Endodermal cell (in vitro differentiated cells): Measurements from ENCODE around the gene SLC22A1. TPM values are rescaled to one million over a fixed set of nuclear protein-coding genes. Genes with fewer than 3 reads are reported as not detected.
"Not testable (repeated sequence)": the region's sequence is repeated elsewhere in the genome, so short reads cannot be mapped to it uniquely, and the experiment has no call there.

Experiments used
- DNase-seq: peaks from one replicate; pipeline ENCODE4 v3.0.0-alpha.2; 2017
- H3K27ac ChIP-seq: 2 replicates; pipeline ENCODE4 v1.5.1; 2013; ENCODE audit warnings: mild to moderate bottlenecking, low read depth, low read length, moderate library complexity
- H3K27me3 ChIP-seq: 2 replicates; pipeline ENCODE4 v1.6.1; 2013; ENCODE audit warnings: mild to moderate bottlenecking, low read length, moderate library complexity; ENCODE audit not compliant: insufficient read depth, control insufficient read depth, poor library complexity, severe bottlenecking
- H3K36me3 ChIP-seq: 2 replicates; pipeline ENCODE4 v1.7.0; 2013; ENCODE audit warnings: mild to moderate bottlenecking, low read length, moderate library complexity; ENCODE audit not compliant: control insufficient read depth, insufficient read depth
- H3K4me1 ChIP-seq: one replicate; pipeline ENCODE4 v1.7.0; 2013; ENCODE audit warnings: low read length; ENCODE audit not compliant: control insufficient read depth, insufficient read depth
- H3K4me3 ChIP-seq: 2 replicates; pipeline ENCODE4 v1.5.1; 2013; ENCODE audit warnings: mild to moderate bottlenecking, low read length, moderate library complexity
- H3K9ac ChIP-seq: 2 replicates; pipeline ENCODE4 v1.6.1; 2013; ENCODE audit warnings: mild to moderate bottlenecking, low read length, moderate library complexity; ENCODE audit not compliant: poor library complexity, severe bottlenecking; ENCODE audit errors: extremely low read depth
- H3K9me3 ChIP-seq: 2 replicates; pipeline ENCODE4 v1.6.1; 2013; ENCODE audit warnings: mild to moderate bottlenecking, low read length, moderate library complexity; ENCODE audit not compliant: control insufficient read depth
- H3K27ac Mint-ChIP-seq: 2 replicates; pipeline ENCODE4 v1.8.0; 2020; ENCODE audit warnings: mixed read lengths
- H3K27me3 Mint-ChIP-seq: 2 replicates; pipeline ENCODE4 v1.8.0; 2021; ENCODE audit warnings: mild to moderate bottlenecking, mixed read lengths; ENCODE audit not compliant: insufficient read depth
- H3K36me3 Mint-ChIP-seq: 2 replicates; pipeline ENCODE4 v1.8.0; 2020; ENCODE audit warnings: low read depth, mixed read lengths
- H3K4me1 Mint-ChIP-seq: 2 replicates; pipeline ENCODE4 v1.8.0; 2020; ENCODE audit warnings: mixed read lengths
- H3K4me3 Mint-ChIP-seq: 2 replicates; pipeline ENCODE4 v1.8.0; 2020; ENCODE audit warnings: mild to moderate bottlenecking, moderate library complexity, mixed read lengths
- H3K9me3 Mint-ChIP-seq: 2 replicates; pipeline ENCODE4 v1.8.0; 2020; ENCODE audit warnings: mild to moderate bottlenecking, mixed read lengths
- WGBS, 2 experiments: methylation state at CpG; one replicate each; pipeline versions ENCODE4 v1.1.5 to v1.1.7; 2013; ENCODE audit warnings: missing lambda C conversion rate in 2 of 2, mixed read lengths in 1 of 2; ENCODE audit not compliant: insufficient coverage in 1 of 2, insufficient read length in 1 of 2; 5-methylcytosine and 5-hydroxymethylcytosine counted together
- total RNA-seq, 2 donors: library from RNA; stranded (reverse); fragmentation: NEBNext Ultra II Directional in 1 of 2; extraction: Animal tissue kit (Norgen Biotek cat#: 25700) in 1 of 2; gene quantifications; 2 replicates in 1 of 2; 3 replicates in 1 of 2; pipeline ENCODE4 v1.2.1, GENCODE V29; 2021
- TF ChIP-seq, protein P1 (sequence below): fragments of 200-600 bp; sonication (generic); conservative IDR thresholded peaks from 2 replicates; pipeline ENCODE4 v1.5.0; 2021; ENCODE audit warnings: antibody characterized with exemption, mild to moderate bottlenecking

SLC22A1 gene
- total RNA-seq, 2 donors from 2014 or later = 1.0 TPM; not detected in 1

DNA sequence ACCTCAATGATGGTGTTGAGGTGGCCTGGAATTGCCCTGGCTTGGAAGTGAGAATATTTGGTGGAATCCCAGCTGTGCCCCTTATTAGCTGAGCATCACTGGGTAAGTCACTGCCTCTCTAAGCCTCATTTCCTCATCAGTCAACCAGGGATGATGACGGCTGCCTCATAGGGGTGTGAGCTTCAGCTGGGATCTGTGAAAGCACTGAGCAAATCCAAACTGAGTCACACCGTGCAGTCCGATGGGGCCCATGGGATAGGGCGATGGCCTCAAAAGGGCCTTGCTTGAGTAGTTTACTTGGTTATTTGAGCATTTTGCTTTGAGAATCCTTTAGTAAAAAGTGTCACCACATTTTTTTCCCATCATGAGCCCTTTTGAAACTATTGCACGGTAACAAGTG lies 1.1 kb downstream of the SLC22A1 start:
- TF ChIP-seq, protein P1, sequence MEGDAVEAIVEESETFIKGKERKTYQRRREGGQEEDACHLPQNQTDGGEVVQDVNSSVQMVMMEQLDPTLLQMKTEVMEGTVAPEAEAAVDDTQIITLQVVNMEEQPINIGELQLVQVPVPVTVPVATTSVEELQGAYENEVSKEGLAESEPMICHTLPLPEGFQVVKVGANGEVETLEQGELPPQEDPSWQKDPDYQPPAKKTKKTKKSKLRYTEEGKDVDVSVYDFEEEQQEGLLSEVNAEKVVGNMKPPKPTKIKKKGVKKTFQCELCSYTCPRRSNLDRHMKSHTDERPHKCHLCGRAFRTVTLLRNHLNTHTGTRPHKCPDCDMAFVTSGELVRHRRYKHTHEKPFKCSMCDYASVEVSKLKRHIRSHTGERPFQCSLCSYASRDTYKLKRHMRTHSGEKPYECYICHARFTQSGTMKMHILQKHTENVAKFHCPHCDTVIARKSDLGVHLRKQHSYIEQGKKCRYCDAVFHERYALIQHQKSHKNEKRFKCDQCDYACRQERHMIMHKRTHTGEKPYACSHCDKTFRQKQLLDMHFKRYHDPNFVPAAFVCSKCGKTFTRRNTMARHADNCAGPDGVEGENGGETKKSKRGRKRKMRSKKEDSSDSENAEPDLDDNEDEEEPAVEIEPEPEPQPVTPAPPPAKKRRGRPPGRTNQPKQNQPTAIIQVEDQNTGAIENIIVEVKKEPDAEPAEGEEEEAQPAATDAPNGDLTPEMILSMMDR = no peak

DNA sequence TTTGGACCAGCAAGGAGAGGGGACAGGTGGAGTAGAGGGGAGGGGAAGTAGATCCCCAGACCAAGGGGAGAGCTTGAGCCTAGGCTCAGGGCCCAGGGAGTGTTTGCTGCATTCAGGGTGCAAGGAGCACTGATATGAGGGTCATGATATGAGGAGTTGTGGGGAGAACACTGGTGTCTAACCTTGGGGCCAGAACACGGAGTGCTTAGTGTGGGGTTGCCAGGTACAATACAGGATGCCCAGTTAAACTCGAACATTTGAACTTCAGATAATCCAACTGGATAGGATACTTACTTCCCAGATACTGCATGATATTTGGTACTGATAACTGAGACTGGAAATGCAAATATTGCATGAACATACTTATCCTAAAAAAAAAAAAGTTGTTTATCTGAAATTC lies 2.4 kb downstream of the SLC22A1 start:
- H3K27ac ChIP-seq = no peak overlapping the region
- no peaks in the 10 kb centered on the region for H3K4me1 Mint-ChIP-seq
- H3K9ac ChIP-seq = no peak overlapping the region
- DNase-seq = no peak
- no peaks in the 10 kb centered on the region for H3K27me3 ChIP-seq
- H3K4me3 ChIP-seq = no peak overlapping the region
- peaks cover 19% of the 10 kb centered on the region for H3K27me3 Mint-ChIP-seq
- H3K9me3 Mint-ChIP-seq = no peaks in the 10 kb centered on the region
- H3K4me1 ChIP-seq = no peaks in the 10 kb centered on the region
- H3K27ac Mint-ChIP-seq = no peak overlapping the region
- peaks cover 2% of the 10 kb centered on the region for H3K36me3 ChIP-seq
- WGBS, 2 experiments = 95 to 100% methylated on average over 1 to 2 of the region's 2 CpGs
- TF ChIP-seq, protein P1 = no peak
- no peak overlapping the region for H3K4me3 Mint-ChIP-seq
- H3K36me3 Mint-ChIP-seq = peaks cover 12% of the 10 kb centered on the region
- no peaks in the 10 kb centered on the region for H3K9me3 ChIP-seq

More for the DNA sequence above, 1.1 kb downstream of the SLC22A1 start:
- Mint-ChIP-seq H3K27ac (no peak overlapping the region), H3K4me1 (no peaks in the 10 kb centered on the region), H3K4me3 (no peak overlapping the region), H3K36me3 (peaks cover 18% of the 10 kb centered on the region), H3K9me3 (peaks cover 2% of the 10 kb centered on the region), H3K27me3 (peaks cover 7% of the 10 kb centered on the region)
- H3K9ac ChIP-seq = no peak overlapping the region
- H3K4me1 ChIP-seq = no peaks in the 10 kb centered on the region
- no peak overlapping the region for H3K27ac ChIP-seq
- 88 to 93% methylated on average over 2 to 5 of the region's 5 CpGs for WGBS, 2 experiments
- no peak overlapping the region for H3K4me3 ChIP-seq
- peaks cover 5% of the 10 kb centered on the region for H3K9me3 ChIP-seq
- H3K36me3 ChIP-seq = peaks cover 5% of the 10 kb centered on the region
- H3K27me3 ChIP-seq = no peaks in the 10 kb centered on the region
- DNase-seq = peak; percentile 10

DNA sequence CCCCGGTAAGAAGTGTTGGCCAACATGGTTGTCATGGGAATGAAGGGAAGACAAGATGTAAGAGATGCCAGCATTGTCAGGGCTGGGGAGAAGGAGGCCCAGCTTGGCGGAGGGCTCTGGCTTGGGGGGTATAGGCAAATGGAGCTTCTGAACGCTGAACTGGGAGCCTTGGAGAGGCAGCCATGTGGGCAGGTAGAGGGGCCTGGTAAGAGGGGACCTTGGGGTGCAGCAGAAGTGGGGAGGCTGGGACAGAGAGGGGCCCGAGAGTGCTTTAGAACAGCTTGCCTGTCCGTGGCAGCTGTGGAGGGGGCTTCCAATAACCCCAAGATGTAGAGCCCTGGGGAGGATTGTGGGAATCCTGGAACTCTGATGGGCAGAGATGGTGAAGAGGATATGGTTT lies 3.0 kb downstream of the SLC22A1 start:
- WGBS, 2 experiments = 87 to 100% methylated on average over 2 to 5 of the region's 5 CpGs
- Mint-ChIP-seq H3K27me3 (peaks cover 25% of the 10 kb centered on the region), H3K36me3 (peaks cover 9% of the 10 kb centered on the region), H3K4me1 (no peaks in the 10 kb centered on the region), H3K4me3 (no peak overlapping the region), H3K27ac (no peak overlapping the region), H3K9me3 (no peaks in the 10 kb centered on the region)
- Histone ChIP-seq H3K4me3 (no peak overlapping the region), H3K27me3 (no peaks in the 10 kb centered on the region), H3K9ac (no peak overlapping the region), H3K4me1 (no peaks in the 10 kb centered on the region), H3K36me3 (no peaks in the 10 kb centered on the region), H3K27ac (no peak overlapping the region), H3K9me3 (no peaks in the 10 kb centered on the region)
- DNase-seq = peak; percentile 17
- TF ChIP-seq, protein P1 = no peak

DNA sequence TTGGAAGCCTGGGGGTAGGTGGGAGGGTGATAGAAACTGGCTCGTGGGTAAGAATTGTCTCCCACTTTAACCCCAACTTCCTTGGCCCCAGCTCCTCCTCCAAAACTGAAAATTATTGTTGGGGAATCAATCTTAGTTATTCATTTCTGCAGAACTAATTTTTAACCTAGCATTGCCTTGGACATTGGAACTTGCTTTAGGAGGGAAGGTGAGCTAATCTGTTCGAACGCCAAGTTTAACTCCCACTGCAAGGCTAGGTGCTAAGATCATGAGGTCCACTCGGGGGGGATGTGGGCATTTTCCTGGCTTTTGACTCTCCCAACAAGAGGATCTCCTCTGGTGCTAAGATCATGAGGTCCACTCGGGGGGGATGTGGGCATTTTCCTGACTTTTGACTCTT lies 3.5 kb downstream of the SLC22A1 start:
- not testable (repeated sequence) for H3K9ac ChIP-seq, H3K4me3 ChIP-seq, DNase-seq, H3K4me3 Mint-ChIP-seq, H3K36me3 ChIP-seq, H3K36me3 Mint-ChIP-seq, H3K27me3 ChIP-seq, H3K9me3 ChIP-seq, H3K4me1 ChIP-seq, H3K27ac Mint-ChIP-seq, H3K27ac ChIP-seq, H3K4me1 Mint-ChIP-seq, H3K9me3 Mint-ChIP-seq
- 94% methylated on average over 4 of the region's 5 CpGs; no CpG with 5 or more reads in 1 of the 2 experiments for WGBS, 2 experiments
- H3K27me3 Mint-ChIP-seq = peaks cover 30% of the 10 kb centered on the region
